ENCODE data around the gene TBC1D1. TPM values are rescaled to one million over a fixed set of nuclear protein-coding genes. Genes with fewer than 3 reads are reported as not detected.
"Not testable (repeated sequence)": the region's sequence is repeated elsewhere in the genome, so short reads cannot be mapped to it uniquely, and the experiment has no call there.

TBC1D1 gene
- total RNA-seq, 4 donors from 2014 or later: 56.4 to 127 (median 94.8) TPM

GRCh38 chr4:37970702-37971101 is 79.8 kb downstream of the TBC1D1 start:
- ATAC-seq (ENCODE audit: low FRiP score) (peak; percentile 81), DNase-seq (ENCODE audit: low spot score) (peak; percentile 45)
- TF ChIP-seq CTCF (IDR thresholded peaks at IDR 0.05): no peak

- no peak for TF ChIP-seq CTCF (IDR thresholded peaks at IDR 0.05)
- DNase-seq (ENCODE audit: low spot score) (no peak), ATAC-seq (ENCODE audit: low FRiP score) (no peak)
These were observed 80.3 kb downstream of the TBC1D1 start for GRCh38 chr4:37971202-37971601.

GRCh38 chr4:37973441-37973840 is 82.6 kb downstream of the TBC1D1 start:
- TF ChIP-seq CTCF (IDR thresholded peaks at IDR 0.05): no peak
- ATAC-seq (ENCODE audit: low FRiP score) (no peak), DNase-seq (ENCODE audit: low spot score) (no peak)

DNA sequence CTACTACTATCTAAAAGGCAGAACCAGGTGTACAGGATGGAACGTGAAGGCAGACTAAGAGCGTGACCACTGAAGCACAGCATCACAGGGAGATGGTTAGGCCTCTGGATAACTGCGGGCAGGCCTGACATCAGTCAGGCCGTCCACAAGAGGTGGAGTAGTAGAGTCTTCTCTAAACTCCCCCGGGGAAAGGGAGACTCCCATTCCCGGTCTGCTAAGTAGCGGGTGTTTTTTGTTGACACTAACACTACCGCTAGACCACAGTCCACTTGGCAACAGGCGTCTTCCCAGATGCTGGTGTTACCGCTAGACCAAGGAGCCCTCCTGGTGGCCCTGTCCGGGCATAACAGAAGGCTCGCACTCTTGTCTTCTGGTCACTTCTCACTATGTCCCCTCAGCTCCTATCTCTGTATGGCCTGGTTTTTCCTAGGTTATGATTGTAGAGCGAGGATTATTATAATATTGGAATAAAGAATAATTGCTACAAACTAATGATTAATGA is 84.5 kb downstream of the TBC1D1 start:
- DNase-seq (ENCODE audit: low spot score); ATAC-seq (ENCODE audit: low FRiP score): not testable (repeated sequence)

DNA sequence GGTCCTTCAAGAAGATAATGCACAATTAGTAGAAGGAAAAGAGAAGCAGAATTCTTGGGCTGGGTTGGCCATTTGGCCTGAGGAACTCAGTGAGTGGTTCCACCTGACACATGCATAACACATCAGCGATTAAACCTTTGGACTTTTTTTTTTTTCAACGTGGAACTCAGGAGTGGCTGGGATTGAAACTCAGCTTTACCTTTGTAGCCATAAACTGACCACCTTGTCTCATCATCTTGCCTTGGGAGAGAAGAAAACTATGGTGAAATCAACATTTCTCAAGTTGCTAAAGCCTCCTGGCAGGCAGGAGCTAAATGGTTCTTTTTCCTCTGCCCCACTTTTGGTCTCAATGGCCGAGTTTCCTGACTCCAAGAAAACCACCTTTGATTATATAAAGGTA is 85.6 kb downstream of the TBC1D1 start:
- no peak for ATAC-seq (ENCODE audit: low FRiP score)
- no peak for DNase-seq (ENCODE audit: low spot score)
- TF ChIP-seq CTCF (IDR thresholded peaks at IDR 0.05): no peak

GRCh38 chr4:37976991-37977470 is 86.1 kb downstream of the TBC1D1 start:
- no peak for TF ChIP-seq CTCF (IDR thresholded peaks at IDR 0.05)
- ATAC-seq (ENCODE audit: low FRiP score) (peak; percentile 96), DNase-seq (ENCODE audit: low spot score) (peak; percentile 48)

GRCh38 chr4:37977471-37978247 is 86.8 kb downstream of the TBC1D1 start:
- ATAC-seq (ENCODE audit: low FRiP score): peak; percentile 79
- TF ChIP-seq CTCF (IDR thresholded peaks at IDR 0.05): no peak
- DNase-seq (ENCODE audit: low spot score): no peak
